ENCODE data around the gene SERINC1. TPM values are rescaled to one million over a fixed set of nuclear protein-coding genes. Genes with fewer than 3 reads are reported as not detected.
"Not testable (repeated sequence)": the region's sequence is repeated elsewhere in the genome, so short reads cannot be mapped to it uniquely, and the experiment has no call there.

SERINC1 gene
- total and polyA plus RNA-seq, 8 donors = 24.9 to 98.8 (median 50.1) TPM

DNA sequence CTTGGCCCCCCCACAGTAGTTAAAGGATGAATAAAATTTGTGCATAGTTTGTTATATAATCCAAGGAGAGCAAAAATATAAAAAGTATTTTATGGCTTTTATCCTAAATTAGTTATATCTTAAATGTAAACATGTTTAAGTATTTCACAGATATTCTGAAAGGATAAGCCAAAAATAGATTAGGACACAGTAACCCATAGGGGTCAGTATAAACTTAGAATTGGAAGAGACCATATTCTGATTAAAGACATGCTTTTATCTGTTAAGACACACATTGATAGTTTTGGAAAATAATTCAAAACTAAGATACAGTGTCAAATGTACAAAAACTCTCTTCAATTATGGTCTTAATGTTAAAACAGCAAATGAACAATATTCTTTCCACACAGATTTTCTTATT, 4.5 kb upstream of the SERINC1 start:
- Histone ChIP-seq H3K36me3 (no peaks in the 10 kb centered on the region), H3K9me3 (no peaks in the 10 kb centered on the region), H3K4me3 (no peak overlapping the region), H3K4me1 (peaks cover 0 to 5% (median 0%) of the 10 kb centered on the region in 3 donors), H3K27me3 (no peaks in the 10 kb centered on the region), H3K27ac (no peak overlapping the region)
- DNase-seq (no peak), FAIRE-seq (peak; percentile 54), ATAC-seq (no peak)
- intact Hi-C loops (cut with DNase I) = no loop called here
- TF ChIP-seq CTCF (IDR thresholded peaks at IDR 0.05) = peak in 1 of 4 donors; percentile 9

DNA sequence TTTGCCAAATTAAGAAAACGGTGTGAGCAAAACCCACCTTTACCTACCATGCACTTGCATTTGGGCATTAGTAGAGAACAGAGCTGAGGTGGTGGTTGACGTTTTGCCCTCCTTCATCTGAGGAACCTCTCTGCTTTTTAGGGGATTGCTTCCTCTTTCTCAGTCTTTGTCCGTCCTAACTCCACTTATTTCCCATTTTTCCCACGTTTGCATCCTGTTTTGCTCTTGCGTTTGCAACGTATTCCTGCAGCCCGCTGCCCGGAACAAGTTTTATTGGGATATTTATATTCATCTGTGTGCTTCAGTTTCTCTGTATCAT, 374 bp upstream of the SERINC1 start:
- FAIRE-seq (no peak), ATAC-seq (peak in 3 of 4 donors; percentile 39 to 62 (median 59)), DNase-seq (no peak)
- H3K9me3 ChIP-seq = no peaks in the 10 kb centered on the region
- H3K4me1 ChIP-seq = peaks cover 7 to 25% (median 8%) of the 10 kb centered on the region in 3 donors
- peaks cover 0 to 4% (median 0%) of the 10 kb centered on the region in 3 donors for H3K36me3 ChIP-seq
- H3K27me3 ChIP-seq = no peaks in the 10 kb centered on the region
- H3K4me3 ChIP-seq = peak overlapping the region; percentile 73 to 93 (median 82)
- peak overlapping the region; percentile 85 to 95 (median 90) for H3K27ac ChIP-seq
- intact Hi-C loops (cut with DNase I) = no loop called here
- WGBS, 2 donors = 2 to 3% methylated on average over 8 of the region's 8 CpGs
- no peak for TF ChIP-seq CTCF (IDR thresholded peaks at IDR 0.05)

DNA sequence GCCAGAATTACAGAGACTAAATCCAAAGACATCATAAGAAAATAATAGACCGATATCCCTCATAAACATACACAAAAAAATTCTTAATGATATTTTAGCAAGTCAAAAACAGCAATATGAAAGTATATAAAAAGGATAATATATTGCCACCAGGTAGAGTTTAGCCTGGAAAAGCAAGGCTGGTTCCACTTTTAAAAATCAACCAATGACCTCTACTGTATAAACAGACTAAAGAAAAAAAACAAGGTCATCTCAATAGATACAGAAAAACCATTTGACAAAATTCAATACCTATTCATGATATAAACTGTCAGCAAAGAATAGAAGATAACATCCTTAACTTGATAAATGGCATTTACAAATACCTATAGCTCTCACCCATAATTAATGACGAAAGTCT, 9.7 kb downstream of the SERINC1 start:
- H3K4me1 ChIP-seq = peaks cover 17 to 53% (median 35%) of the 10 kb centered on the region in 3 donors
- intact Hi-C loops (cut with DNase I) = no loop called here
- no peak for FAIRE-seq

GRCh38 chr6:122459865-122460416, 11.7 kb downstream of the SERINC1 start:
- H3K27me3 ChIP-seq; H3K36me3 ChIP-seq; DNase-seq; H3K9me3 ChIP-seq; H3K27ac ChIP-seq; H3K4me3 ChIP-seq; intact Hi-C loops (cut with DNase I); ATAC-seq; FAIRE-seq: not testable (repeated sequence)
- peaks cover 17 to 47% (median 29%) of the 10 kb centered on the region in 3 donors for H3K4me1 ChIP-seq
- WGBS, 2 donors = 87 to 91% methylated on average over 8 of the region's 8 CpGs

More for the DNA sequence above, 9.7 kb downstream of the SERINC1 start:
- ATAC-seq (no peak), DNase-seq (no peak)
- 58 to 60% methylated on average over 2 of the region's 2 CpGs for WGBS, 2 donors
- Histone ChIP-seq H3K27ac (no peak overlapping the region), H3K9me3 (peaks cover 0 to 3% (median 0%) of the 10 kb centered on the region in 4 donors), H3K4me3 (no peak overlapping the region), H3K36me3 (no peaks in the 10 kb centered on the region), H3K27me3 (no peaks in the 10 kb centered on the region)
- TF ChIP-seq CTCF (IDR thresholded peaks at IDR 0.05) = no peak

- Histone ChIP-seq H3K27ac (no peak overlapping the region), H3K27me3 (no peaks in the 10 kb centered on the region), H3K4me1 (peaks cover 17 to 41% (median 27%) of the 10 kb centered on the region in 3 donors), H3K9me3 (peaks cover 0 to 3% (median 0%) of the 10 kb centered on the region in 4 donors), H3K36me3 (peaks cover 0 to 12% (median 9%) of the 10 kb centered on the region in 3 donors), H3K4me3 (no peak overlapping the region)
- 12 to 15% methylated on average over 2 of the region's 2 CpGs for WGBS, 2 donors
- peak in 2 of 4 donors; percentile 32 to 36 for ATAC-seq
- no peak for FAIRE-seq
- intact Hi-C loops (cut with DNase I) = no loop called here
- TF ChIP-seq CTCF (IDR thresholded peaks at IDR 0.05) = no peak
- no peak for DNase-seq
Measured at GRCh38 chr6:122459240-122459639, 12.4 kb downstream of the SERINC1 start.

Data from pancreas (tissue), 10 donors.